ENCODE measurements around the gene EIPR1. TPM values are rescaled to one million over a fixed set of nuclear protein-coding genes. Genes with fewer than 3 reads are reported as not detected.

EIPR1 gene
- total RNA-seq, 1 donor from 2014 or later = 27.2 TPM

- DNase-seq (ENCODE audit: low read depth in 2 of 2) = no peak
These were observed 69.7 kb downstream of the EIPR1 start for GRCh38 chr2:3307901-3308300.

GRCh38 chr2:3307236-3307635 lies 70.4 kb downstream of the EIPR1 start:
- no peak for DNase-seq (ENCODE audit: low read depth in 2 of 2)

GRCh38 chr2:3305952-3306351 lies 71.7 kb downstream of the EIPR1 start:
- no peak for DNase-seq (ENCODE audit: low read depth in 2 of 2)

GRCh38 chr2:3305431-3305830 lies 72.2 kb downstream of the EIPR1 start:
- DNase-seq (ENCODE audit: low read depth in 2 of 2) = no peak

- DNase-seq (ENCODE audit: low read depth in 2 of 2) = peak; percentile 87 to 89
These were observed 73.8 kb downstream of the EIPR1 start for GRCh38 chr2:3303583-3304406.

GRCh38 chr2:3302751-3303582 lies 74.7 kb downstream of the EIPR1 start:
- DNase-seq (ENCODE audit: low read depth in 2 of 2) = no peak

- no peak for DNase-seq (ENCODE audit: low read depth in 2 of 2)
These were observed 75.2 kb downstream of the EIPR1 start for GRCh38 chr2:3302421-3302750.

GRCh38 chr2:3301001-3301400 lies 76.6 kb downstream of the EIPR1 start:
- DNase-seq (ENCODE audit: low read depth in 2 of 2) = peak in 1 of 2 donors; percentile 61

GRCh38 chr2:3300224-3300995 lies 77.2 kb downstream of the EIPR1 start:
- no peak for DNase-seq (ENCODE audit: low read depth in 2 of 2)

GRCh38 chr2:3299703-3300102 lies 77.9 kb downstream of the EIPR1 start:
- DNase-seq (ENCODE audit: low read depth in 2 of 2) = no peak

GRCh38 chr2:3299130-3299529 lies 78.5 kb downstream of the EIPR1 start:
- no peak for DNase-seq (ENCODE audit: low read depth in 2 of 2)

- no peak for DNase-seq (ENCODE audit: low read depth in 2 of 2)
These were observed 79.4 kb downstream of the EIPR1 start for GRCh38 chr2:3298191-3298590.

- DNase-seq (ENCODE audit: low read depth in 2 of 2) = no peak
These were observed 80.1 kb downstream of the EIPR1 start for GRCh38 chr2:3297523-3297922.

GRCh38 chr2:3296182-3296972 lies 81.2 kb downstream of the EIPR1 start:
- no peak for DNase-seq (ENCODE audit: low read depth in 2 of 2)

GRCh38 chr2:3294493-3294892 lies 83.1 kb downstream of the EIPR1 start:
- no peak for DNase-seq (ENCODE audit: low read depth in 2 of 2)

- no peak for DNase-seq (ENCODE audit: low read depth in 2 of 2)
These were observed 83.5 kb downstream of the EIPR1 start for GRCh38 chr2:3294069-3294468.

GRCh38 chr2:3293221-3293620 lies 84.4 kb downstream of the EIPR1 start:
- DNase-seq (ENCODE audit: low read depth in 2 of 2) = no peak

GRCh38 chr2:3292416-3292815 lies 85.2 kb downstream of the EIPR1 start:
- no peak for DNase-seq (ENCODE audit: low read depth in 2 of 2)

- DNase-seq (ENCODE audit: low read depth in 2 of 2) = no peak
These were observed 85.9 kb downstream of the EIPR1 start for GRCh38 chr2:3291750-3292149.

GRCh38 chr2:3291113-3291512 lies 86.5 kb downstream of the EIPR1 start:
- no peak for DNase-seq (ENCODE audit: low read depth in 2 of 2)

GRCh38 chr2:3290655-3291054 lies 87.0 kb downstream of the EIPR1 start:
- no peak for DNase-seq (ENCODE audit: low read depth in 2 of 2)
